Endothelial cell of umbilical vein (primary cell): ENCODE results near the gene DNAJB8. TPM values are rescaled to one million over a fixed set of nuclear protein-coding genes. Genes with fewer than 3 reads are reported as not detected.

Source experiments
- BruUV-seq: library from RNA; stranded (reverse); fragments of 400-500 nt; replicated peaks from 2 replicates; lab custom pipeline; 2021; lab: Mats Ljungman, UMichigan
- CTCF ChIA-PET: fragments of 300-600, 350-600 bp; sonication (Branson Sonifier 250); formaldehyde crosslinking; loops from one replicate; lab custom pipeline; 2021; ENCODE audit warnings: antibody characterized with exemption, inconsistent platforms; lab: Charles Lee
- POLR2A ChIA-PET: fragments of 300-600, 350-600 bp; sonication (Branson Sonifier 250); formaldehyde crosslinking; loops from one replicate; lab custom pipeline; 2021; ENCODE audit warnings: antibody characterized with exemption, inconsistent platforms; lab: Charles Lee
- DNase-seq: peaks from one replicate; pipeline ENCODE4 v3.0.0-alpha.2; 2011; ENCODE audit warnings: low read depth, low spot score
- FAIRE-seq: peaks from 2 replicates; lab custom pipeline; 2011; peaks lifted over from hg19 to GRCh38; lab: Jason Lieb, UNC
- H2AFZ ChIP-seq: 2 replicates; pipeline ENCODE4 v1.6.0; 2012; ENCODE audit warnings: low read depth, low read length, control low read depth, inconsistent platforms
- H3K27ac ChIP-seq: 2 replicates; pipeline ENCODE4 v1.5.1; 2011; ENCODE audit warnings: low read depth, mild to moderate bottlenecking, control low read depth, low read length, moderate library complexity; ENCODE audit not compliant: insufficient read depth
- H3K27me3 ChIP-seq, 2 experiments: 2 replicates each; pipeline versions ENCODE4 v1.6.0 to v1.6.1; 2011; ENCODE audit warnings: low read length in 2 of 2, mixed read lengths in 1 of 2; ENCODE audit not compliant: control insufficient read depth in 2 of 2, insufficient read depth in 2 of 2
- H3K36me3 ChIP-seq, 2 experiments: 2 replicates in 1 of 2; 3 replicates in 1 of 2; pipeline ENCODE4 v1.5.1; 2011; ENCODE audit warnings: low read length in 2 of 2, mild to moderate bottlenecking in 1 of 2, moderate library complexity in 1 of 2; ENCODE audit not compliant: control insufficient read depth in 2 of 2, insufficient read depth in 2 of 2; ENCODE audit errors: extremely low read depth in 1 of 2
- H3K4me1 ChIP-seq: 3 replicates; pipeline ENCODE4 v1.5.1; 2011; ENCODE audit warnings: mild to moderate bottlenecking, low read length; ENCODE audit not compliant: control insufficient read depth, insufficient read depth; ENCODE audit errors: extremely low read depth
- H3K4me2 ChIP-seq: 2 replicates; pipeline ENCODE4 v1.6.1; 2011; ENCODE audit warnings: low read length, control low read depth, mixed read lengths; ENCODE audit not compliant: insufficient read depth
- H3K4me3 ChIP-seq, 3 experiments: fragments of 200-600 bp in 1 of 3; sonication (generic), shearing (Covaris generic) in 1 of 3; replicated peaks in 1 of 3; 2 replicates each; pipeline ENCODE4 v1.5.1; 2011 to 2016; ENCODE audit warnings: control low read depth in 3 of 3, low read length in 3 of 3, mild to moderate bottlenecking in 2 of 3, inconsistent platforms in 1 of 3, low read depth in 1 of 3, moderate library complexity in 1 of 3; ENCODE audit not compliant: insufficient read depth in 1 of 3
- H3K79me2 ChIP-seq: 2 replicates; pipeline ENCODE4 v1.6.0; 2012; ENCODE audit warnings: low read length, inconsistent platforms; ENCODE audit not compliant: control insufficient read depth, insufficient read depth
- H3K9ac ChIP-seq: replicated peaks from 2 replicates; pipeline ENCODE3; 2011; ENCODE audit warnings: low read length, control low read depth; ENCODE audit not compliant: insufficient read depth; ENCODE audit errors: extremely low read depth
- H3K9me1 ChIP-seq: replicated peaks from 3 replicates; pipeline ENCODE4 v1.6.0; 2011; ENCODE audit warnings: mild to moderate bottlenecking, low read length; ENCODE audit not compliant: control insufficient read depth, insufficient read depth; ENCODE audit errors: extremely low read depth
- H3K9me3 ChIP-seq: replicated peaks from 2 replicates; pipeline ENCODE4 v1.5.1; 2012; ENCODE audit warnings: low read length, inconsistent platforms; ENCODE audit not compliant: control insufficient read depth, insufficient read depth
- H4K20me1 ChIP-seq: replicated peaks from 2 replicates; pipeline ENCODE3; 2011; ENCODE audit warnings: mild to moderate bottlenecking, low read length; ENCODE audit not compliant: control insufficient read depth, insufficient read depth; ENCODE audit errors: extremely low read depth
- EZH2 ChIP-seq: IDR thresholded peaks from 2 replicates; pipeline ENCODE4 v1.6.1; 2012; ENCODE audit warnings: borderline replicate concordance, low read depth, mild to moderate bottlenecking, moderate library complexity, low read length, inconsistent platforms; ENCODE audit not compliant: severe bottlenecking
- JUN ChIP-seq: IDR thresholded peaks from 2 replicates; pipeline ENCODE4 v1.6.1; 2011; ENCODE audit warnings: borderline replicate concordance, low read depth; ENCODE audit not compliant: insufficient read length, insufficient read depth
- POLR2A ChIP-seq: IDR thresholded peaks from 2 replicates; pipeline ENCODE4 v1.6.1; 2012; ENCODE audit warnings: low read depth, mild to moderate bottlenecking, control low read depth, low read length
- dilution Hi-C: fragments of 300-500 bp; cut with MboI; formaldehyde crosslinking; loops from one replicate; pipeline ENCODE4 v1.15.0; 2019; ENCODE audit warnings: low sequenced_read_pairs; ENCODE audit not compliant: extremely low pct_ligation_motif_present
- intact Hi-C: fragments of 100-400 bp; cut with micrococcal nuclease; formaldehyde crosslinking; loops from one replicate; pipeline ENCODE4 v1.10.0; 2022
- polyA plus RNA-seq, 4 experiments: library from polyadenylated mRNA; depleted of rRNA in 3 of 4; stranded (reverse) in 3 of 4; unstranded in 1 of 4; fragments of >200 nt; gene quantifications; 2 replicates each; pipeline versions ENCODE4 v1.2.1 to v1.2.3, GENCODE V29; 2011 to 2012; ENCODE audit warnings: missing spikeins in 1 of 4
- total RNA-seq: library from RNA; stranded (reverse); gene quantifications from 2 replicates; pipeline ENCODE4 v1.2.3, GENCODE V29; 2021

DNAJB8 gene
- total and polyA plus RNA-seq, 2 donors (not counting 3 experiments of a cell fraction or from before 2014, with no cell fraction given), result not detected

- ChIA-PET POLR2A (no interaction called here), CTCF (no interaction called here)
- H3K4me2 ChIP-seq, result no peak overlapping the region
- H3K27ac ChIP-seq, result no peak overlapping the region
- no peak overlapping the region for H3K9ac ChIP-seq
- no peak overlapping the region for H2AFZ ChIP-seq
- FAIRE-seq, result no peak
- DNase-seq, result no peak
- peaks cover 0 to 13% of the 10 kb centered on the region in 2 experiments for H3K27me3 ChIP-seq
- H3K9me1 ChIP-seq, result no peaks in the 10 kb centered on the region
- H3K9me3 ChIP-seq, result no peaks in the 10 kb centered on the region
- intact Hi-C loops, result no loop called here
- no TSS peak for BruUV-seq
- H3K4me3 ChIP-seq, result no peak overlapping the region
- no peaks in the 10 kb centered on the region for H4K20me1 ChIP-seq
- no peak for TF ChIP-seq POLR2A
- dilution Hi-C loops, result no loop called here
- no peaks in the 10 kb centered on the region for H3K36me3 ChIP-seq
- no peaks in the 10 kb centered on the region for H3K79me2 ChIP-seq
- no peaks in the 10 kb centered on the region for H3K4me1 ChIP-seq
Measured at GRCh38 chr3:128471720-128472119, 5.0 kb upstream of the DNAJB8 start.

GRCh38 chr3:128471110-128471509 lies 4.4 kb upstream of the DNAJB8 start:
- dilution Hi-C loops (no loop called here), intact Hi-C loops (no loop called here)
- ChIA-PET POLR2A (no interaction called here), CTCF (no interaction called here)
- no peaks in the 10 kb centered on the region for H3K9me3 ChIP-seq
- H3K4me2 ChIP-seq, result no peak overlapping the region
- H4K20me1 ChIP-seq, result no peaks in the 10 kb centered on the region
- BruUV-seq, result no TSS peak
- no peak overlapping the region for H3K27ac ChIP-seq
- H3K36me3 ChIP-seq, result no peaks in the 10 kb centered on the region
- H3K27me3 ChIP-seq, result peaks cover 0 to 13% of the 10 kb centered on the region in 2 experiments
- no peak for TF ChIP-seq EZH2
- no peak for TF ChIP-seq JUN
- no peak for FAIRE-seq
- no peak for DNase-seq
- no peak overlapping the region for H2AFZ ChIP-seq
- no peaks in the 10 kb centered on the region for H3K79me2 ChIP-seq
- no peak overlapping the region for H3K4me3 ChIP-seq
- H3K9ac ChIP-seq, result no peak overlapping the region
- no peaks in the 10 kb centered on the region for H3K4me1 ChIP-seq
- H3K9me1 ChIP-seq, result no peaks in the 10 kb centered on the region
